ENCODE results near the gene CEP126.
A peak's percentile ranks its signal among the peaks of the same experiment; 100 is the strongest.

Gene CEP126, protein sequence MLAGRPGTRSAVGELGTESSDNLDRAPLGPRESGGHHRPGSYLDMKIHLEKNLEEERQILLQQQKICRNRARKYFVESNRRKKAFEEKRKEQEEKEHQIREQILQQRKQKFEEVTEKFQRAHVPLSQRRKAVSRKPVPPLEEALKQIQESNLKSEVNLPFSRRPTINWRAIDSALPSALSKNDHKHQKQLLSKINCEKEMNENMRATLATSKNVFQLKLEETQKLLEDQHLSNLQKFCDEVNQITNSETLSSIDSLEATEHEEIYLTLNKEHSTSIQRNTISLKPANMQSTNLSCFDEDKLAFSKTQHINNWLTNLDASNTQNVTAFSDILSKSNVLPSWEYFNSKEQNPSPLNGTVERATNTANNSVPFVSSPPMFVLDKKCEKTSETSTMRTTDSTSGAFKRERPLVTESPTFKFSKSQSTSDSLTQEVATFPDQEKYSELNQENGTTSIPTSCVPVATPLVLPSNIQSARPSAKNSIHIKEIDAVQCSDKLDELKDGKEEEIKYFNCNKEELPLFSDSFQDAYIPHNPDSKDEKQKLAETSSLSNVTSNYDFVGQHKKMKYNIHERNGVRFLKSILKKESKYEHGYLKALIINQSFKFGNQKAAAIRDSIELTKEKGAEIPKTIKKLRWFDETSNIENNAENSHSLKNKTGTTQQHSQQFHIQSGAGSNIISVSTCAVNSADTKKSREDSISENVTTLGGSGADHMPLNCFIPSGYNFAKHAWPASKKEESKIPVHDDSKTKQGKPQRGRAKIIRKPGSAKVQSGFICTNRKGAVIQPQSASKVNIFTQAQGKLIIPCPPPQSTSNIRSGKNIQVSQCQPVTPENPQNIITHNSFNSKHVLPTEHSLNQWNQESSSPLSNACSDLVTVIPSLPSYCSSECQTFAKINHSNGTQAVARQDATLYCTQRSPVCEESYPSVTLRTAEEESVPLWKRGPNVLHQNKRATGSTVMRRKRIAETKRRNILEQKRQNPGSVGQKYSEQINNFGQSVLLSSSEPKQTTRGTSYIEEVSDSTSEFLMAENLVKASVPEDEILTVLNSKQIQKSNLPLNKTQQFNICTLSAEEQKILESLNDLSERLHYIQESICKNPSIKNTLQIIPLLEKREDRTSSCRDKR

DNA sequence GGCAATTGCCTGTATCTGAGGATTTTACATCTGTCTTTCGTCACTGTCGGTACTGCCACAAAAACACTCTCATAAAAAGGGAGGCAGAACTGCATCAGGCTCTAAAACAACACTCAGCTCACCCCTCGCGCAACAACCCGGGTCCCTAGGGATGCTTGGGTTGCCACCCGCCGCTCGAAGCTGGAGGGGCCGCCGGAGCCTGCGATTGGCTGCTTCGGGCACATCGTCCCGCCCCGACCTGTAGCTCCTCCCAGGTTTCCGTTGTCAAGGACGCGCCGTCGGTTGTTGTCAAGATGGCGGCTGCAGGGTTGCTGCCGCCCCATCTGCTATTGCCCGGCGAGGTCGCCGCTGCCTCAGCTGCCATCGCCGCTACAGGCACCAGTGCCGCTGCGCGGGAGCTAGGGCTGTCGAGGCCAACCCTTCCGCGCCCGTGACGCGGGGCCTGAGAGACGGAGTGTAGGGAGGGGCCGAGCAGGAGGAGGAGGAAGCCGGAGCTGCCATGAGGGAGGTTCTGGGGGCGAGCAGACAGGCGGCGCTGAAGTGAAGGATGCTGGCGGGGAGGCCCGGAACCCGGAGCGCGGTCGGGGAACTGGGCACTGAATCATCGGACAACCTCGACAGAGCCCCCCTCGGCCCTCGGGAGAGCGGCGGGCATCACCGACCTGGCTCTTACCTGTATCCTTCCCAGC, at the start of gene CEP126:
TSS of gene CEP126 (plus strand) at position 273 of the 689 bp plus-strand sequence. CDS start at position 548, 275 bp downstream.
- DNase-seq, result peak; percentile 98

DNA sequence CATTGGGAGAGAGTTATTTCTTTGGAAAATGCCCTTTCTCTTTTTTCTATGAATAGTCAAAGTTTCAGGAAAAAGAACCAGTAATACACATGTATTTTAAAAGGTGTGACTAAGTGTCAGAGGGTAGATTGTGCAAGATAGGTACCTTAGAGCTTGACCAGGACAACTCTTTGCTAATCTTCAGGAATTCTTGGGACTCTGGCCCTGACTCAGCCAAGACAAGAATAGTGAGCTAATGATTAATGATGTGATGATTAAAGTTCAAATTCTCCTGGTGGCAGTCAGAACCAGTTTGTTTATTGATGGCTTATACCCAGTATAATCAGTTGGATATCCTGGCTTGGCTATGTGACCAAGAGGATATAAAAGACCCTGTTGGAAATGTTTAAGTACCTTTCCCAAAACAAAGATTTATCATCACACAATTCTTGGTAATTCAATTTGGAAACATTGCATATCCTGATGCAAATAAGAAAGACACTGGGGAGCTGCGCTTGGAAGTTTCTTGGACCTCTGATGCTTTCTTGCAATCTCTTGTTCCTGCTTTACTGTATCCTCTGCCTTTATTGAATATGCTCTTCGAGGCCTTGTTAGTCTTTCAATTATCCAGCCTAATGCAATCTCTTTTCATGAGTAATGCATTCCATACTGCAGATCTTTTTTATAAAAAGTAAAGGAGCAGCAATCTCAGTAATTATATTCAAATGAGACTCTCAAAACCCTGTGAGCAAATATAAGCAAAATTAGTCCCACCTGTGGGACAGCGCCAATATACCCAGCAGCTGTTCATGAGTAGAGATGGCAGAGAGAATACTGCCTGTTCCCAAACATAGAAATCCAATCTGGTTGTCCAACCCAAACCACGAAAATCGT, 48.0 kb upstream of the CEP126 start:
- DNase-seq, result peak; percentile 58

DNA sequence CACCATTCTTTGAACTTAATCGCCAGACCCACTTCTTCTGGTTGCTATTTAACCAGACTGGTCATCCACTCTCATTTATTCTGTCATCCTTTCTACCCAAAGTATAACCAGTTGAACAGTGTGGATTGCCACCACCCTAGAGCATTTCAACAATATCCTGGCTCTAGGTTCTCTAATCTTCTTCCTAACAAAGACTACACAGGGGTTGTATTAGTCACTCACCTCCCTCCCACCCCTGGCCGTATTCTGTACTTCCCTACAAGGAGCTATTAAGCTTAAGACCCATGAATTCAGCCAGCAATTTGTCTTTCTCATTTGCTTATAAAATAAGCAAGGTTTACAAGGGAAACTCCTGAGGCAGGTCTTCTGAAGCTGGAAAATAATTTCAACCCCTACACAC, 46.9 kb upstream of the CEP126 start:
- DNase-seq, result no peak

DNA sequence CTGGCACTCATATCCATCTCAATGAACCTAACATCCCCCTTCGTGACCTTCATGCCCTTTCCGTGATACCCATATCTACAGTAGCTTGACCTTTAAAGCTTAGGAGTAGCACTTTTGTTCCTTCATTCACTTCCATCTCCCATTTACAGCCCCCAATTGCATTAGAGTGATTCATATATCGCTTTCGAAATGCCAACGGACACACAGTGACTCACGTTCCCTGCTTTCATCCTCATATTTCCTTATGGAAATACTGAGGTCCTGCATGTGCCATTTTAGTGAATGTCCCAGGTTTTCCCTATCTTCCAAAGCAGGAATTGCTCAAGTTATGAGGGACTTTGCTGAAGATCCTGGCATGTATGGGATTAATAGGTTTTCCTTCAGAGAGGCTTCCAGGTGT, 44.3 kb upstream of the CEP126 start:
- no peak for DNase-seq

DNA sequence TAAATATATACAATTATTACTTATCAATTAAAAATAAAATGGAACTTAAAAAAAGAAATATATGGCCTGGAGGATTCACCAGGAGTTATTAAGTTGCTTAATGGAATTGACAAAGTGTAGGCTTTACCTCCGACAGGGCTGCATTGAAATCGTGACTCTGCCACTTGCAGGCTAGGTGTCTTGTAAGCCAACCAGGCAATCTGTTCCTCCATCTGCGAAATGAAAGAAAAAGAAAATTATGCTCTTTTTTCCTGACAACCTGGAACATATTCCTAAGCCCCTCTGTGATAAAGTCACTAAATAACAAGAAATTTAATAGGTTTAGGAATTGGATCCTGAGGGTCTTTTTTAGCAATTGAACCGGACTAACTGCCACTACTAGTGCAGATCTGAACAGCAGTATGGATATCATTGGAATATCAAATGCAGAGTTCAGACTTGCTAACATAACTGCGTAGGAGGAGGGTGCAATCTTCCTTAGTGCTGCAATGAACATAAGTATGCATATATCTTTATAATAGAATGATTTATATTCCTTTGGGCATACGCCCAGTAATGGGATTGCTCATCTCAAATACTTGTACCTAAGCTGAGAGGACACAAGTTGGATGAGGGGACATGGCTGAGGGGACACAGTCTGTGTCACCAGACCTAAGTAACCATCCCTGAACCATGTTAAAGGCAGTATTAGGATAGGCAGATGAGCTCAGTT, 42.5 kb upstream of the CEP126 start:
- no peak for DNase-seq

DNA sequence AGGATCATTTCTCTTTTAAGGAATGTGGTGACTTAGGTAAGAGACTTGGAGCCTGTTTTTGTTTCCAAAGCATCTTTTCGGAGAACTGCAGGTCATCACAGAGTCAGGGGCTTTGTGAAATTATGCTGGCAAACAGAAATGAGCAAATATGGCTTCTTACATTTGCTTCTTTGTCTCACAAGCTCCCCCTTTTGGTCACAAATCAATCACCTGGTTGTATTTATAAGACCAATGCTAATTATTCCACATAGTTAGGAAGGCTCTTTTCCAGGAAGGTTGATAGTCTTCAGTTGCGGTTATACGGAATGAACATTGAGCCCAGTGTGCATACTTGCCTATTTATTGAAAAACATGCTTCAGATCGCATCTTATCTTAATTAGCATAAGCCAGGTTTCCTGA, 34.6 kb upstream of the CEP126 start:
- DNase-seq, result no peak

DNA sequence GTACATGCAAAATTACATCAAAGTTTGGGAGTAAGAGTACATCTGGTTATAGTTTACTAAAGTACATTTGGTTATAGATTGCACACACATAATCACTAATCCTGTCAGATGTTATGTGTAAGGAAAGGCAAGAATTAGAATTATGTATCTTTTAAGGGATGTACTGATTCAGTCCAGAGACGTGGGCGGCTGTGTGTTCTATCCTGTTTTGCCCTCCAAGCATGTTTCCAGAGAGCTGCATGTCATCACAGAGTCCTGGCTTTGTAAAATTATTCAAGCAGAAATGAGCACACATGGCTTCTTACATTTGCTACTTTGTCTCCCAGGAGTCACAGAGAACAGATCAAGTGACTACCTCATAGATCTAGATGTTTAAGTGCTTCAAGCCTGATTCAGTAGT, 33.2 kb upstream of the CEP126 start:
- DNase-seq, result no peak

DNA sequence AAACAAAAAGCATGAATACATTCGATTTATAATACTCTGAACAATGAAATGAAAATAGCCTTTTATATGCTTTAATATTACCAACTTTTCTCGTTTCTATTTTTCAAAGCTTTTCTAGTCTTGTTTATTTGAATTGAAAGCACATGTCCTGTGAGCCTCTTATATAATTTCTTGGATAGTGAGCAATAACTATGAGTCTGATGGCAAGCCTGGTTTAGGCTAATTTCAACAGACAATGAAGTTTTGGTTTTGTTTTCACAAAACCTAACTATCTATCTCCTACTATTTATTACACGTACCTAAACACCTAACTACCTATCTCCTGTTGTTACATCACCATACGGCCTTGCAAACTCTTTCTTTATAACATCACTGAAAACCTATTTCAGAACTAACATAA, 29.2 kb upstream of the CEP126 start:
- DNase-seq, result no peak

DNA sequence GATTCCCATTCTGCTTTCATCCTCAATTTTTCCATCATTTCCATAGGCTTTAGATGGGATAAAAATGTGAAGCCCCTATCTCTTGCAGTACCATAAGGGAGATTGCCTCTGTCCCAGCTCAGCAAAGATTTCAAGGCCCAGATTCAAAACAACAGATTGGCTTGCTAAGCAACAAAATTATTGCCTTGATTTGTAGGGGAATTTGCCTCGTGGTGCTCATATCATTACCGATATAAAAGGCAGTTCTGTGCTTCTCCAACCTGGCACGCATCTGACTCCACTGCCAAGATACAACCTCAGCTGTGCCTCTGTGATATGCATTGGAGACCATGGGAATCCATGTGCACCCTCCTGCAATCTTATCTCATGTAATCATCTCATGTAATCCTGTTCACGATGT, 25.0 kb upstream of the CEP126 start:
- no peak for DNase-seq

DNA sequence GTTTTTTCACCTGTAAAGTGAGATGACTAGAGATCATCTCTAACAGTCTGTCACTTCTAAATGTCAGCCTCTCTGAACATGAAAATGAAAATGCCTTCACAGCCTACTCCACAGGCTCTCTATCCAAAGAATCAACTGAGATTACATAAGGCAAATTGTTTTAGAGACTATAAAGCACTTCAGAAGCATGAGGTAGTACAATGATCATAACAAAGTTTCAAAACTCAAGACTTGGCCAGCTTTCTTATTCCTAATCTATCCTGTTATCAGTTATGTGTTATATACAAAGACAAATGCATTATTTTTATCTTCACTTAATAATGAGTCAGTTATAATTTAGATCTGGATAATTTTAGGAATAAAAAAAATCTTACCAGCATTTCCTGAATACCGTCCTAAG, 20.3 kb upstream of the CEP126 start:
- no peak for DNase-seq

DNA sequence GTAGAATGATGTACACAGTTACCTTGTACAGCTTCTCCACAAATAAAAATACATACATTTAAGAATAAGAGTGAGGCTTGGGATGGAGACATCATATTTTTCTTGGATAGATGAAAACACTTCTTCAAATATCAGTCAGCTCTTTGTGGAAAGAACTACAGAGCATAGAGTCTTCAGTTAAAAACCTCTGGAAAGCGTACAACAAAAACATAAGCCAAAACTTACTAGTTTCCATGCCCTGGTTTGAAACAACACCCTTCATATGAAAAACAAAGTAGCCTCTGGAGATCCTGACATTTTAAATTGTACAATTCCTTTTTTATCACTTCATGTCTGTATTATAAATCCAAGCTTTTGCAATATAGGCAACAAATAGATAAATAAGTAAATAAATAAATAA, 7.0 kb upstream of the CEP126 start:
- DNase-seq, result no peak

DNA sequence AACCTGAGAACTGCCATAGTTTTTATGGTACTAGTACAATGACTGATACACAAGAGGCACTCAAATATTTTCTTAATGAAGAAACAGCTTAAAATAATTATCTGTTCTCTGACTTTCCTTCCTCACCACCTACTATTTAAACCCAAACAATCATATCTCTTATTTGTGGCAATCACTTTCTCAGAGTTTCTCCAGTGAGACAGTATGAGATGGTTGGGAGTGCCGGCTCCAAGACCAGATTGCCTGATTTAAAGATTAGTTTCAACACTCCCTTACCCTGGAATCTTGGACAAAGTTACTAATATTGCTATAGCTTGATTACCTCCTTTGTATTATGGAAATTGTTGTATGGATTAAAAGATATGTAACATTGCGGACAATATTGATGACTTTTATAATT, 5.7 kb upstream of the CEP126 start:
- DNase-seq, result no peak

DNA sequence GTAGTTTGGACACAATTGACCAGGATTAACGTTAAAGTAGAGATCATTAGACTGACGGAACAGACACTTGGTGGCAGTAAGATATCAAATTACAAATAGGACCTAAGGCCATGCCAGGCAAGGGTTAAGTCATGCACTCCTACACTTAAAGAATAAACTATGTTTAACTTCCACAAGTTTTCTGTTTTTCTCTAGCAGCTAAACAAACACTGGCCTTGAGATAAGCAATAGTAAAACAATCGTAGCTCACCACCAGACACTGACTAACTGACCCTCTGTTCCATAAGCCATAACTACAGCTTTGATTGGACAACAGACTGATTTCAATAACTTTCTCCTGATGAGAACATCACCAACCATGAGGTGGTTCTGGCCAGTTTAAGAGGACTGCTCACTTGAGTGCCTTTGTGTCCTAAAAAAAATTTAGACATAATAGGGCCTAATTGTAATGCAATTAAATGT, 2.0 kb upstream of the CEP126 start:
- no peak for DNase-seq

DNA sequence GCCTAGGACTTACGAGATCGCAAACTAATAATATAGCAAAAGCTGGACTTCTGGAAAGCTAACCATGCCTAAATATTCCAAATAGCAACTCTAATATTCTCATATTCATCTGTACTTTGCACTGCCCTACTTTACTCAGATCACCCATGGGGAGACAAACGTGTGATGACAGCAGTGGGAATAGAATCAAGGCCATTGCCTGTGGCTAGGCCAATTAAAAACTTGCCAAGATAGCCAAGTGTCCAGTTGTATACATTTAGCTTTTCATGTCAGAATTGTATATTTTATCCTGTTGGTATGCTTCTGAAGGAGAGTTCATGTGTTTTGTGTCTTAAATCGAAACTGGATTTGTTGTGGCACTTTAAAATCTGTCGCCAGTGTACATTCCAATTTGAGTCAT, 1.2 kb upstream of the CEP126 start:
- DNase-seq, result no peak

DNA sequence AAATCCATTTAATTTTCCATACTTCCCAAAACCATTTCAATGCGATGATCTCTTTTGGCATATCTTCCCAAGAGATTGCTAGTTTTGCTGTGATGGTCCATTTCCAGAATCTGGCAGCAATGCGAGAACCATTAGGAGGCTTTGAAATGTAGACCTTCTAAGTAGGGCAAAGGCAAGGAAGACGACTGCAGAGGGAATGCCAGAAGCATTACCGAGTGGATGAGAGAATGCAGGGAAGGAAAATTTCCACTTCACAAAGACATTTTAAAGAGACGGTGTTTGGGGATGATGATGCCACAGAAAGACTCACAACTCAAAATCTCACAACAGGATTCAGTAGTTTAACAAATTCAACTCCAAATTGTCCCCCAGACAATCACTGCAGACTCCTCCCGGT, 471 bp upstream of the CEP126 start:
- no peak for DNase-seq

DNA sequence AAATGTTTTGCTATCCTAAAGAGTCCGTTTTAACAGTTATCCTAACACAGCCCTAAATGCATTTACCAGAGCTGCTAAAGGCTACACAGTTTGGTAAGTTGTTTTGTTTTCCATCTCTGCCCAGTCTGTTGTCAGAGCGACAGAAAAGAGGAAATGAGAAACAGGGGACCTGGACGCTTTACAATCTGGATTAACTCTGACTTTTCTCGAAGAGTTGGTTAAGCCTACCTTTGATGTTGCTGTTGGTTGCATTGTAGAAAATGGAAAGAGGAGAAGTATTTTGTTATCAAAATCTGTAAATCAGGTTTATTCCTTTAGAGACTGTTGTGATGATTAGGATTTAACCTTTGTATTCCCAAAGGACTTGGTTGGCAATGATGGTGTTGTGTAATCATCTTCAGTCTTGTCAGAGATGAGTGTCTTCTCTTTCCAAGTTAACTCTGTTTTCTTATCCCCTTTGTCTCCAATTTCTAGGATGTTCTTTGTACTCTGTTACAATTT, 1.0 kb downstream of the CEP126 start:
- no peak for DNase-seq

DNA sequence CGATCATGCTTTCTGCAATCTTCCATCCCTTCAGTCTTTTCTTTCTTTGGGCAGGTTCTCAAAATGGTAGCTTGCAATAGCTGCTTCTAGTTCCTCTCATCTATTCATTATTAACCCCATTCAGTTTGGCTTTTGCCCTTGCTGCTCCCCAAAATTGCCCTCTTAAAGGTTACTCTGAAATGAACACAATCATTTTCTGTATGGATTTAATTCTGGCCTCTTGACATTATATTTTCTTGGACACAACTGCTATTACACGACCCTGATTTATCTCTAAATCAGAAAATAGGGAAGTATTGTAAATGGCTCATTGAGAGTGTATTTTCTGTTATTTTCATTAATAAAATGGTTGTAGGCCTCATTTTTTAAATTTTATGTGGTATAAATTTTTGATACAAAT, 1.6 kb downstream of the CEP126 start, which contains the start of gene ANGPTL5:
TSS of gene ANGPTL5 (minus strand) at position 101 of the 400 bp plus-strand sequence. CDS start 8,613 bp downstream, outside the sequence.
- no peak for DNase-seq

DNA sequence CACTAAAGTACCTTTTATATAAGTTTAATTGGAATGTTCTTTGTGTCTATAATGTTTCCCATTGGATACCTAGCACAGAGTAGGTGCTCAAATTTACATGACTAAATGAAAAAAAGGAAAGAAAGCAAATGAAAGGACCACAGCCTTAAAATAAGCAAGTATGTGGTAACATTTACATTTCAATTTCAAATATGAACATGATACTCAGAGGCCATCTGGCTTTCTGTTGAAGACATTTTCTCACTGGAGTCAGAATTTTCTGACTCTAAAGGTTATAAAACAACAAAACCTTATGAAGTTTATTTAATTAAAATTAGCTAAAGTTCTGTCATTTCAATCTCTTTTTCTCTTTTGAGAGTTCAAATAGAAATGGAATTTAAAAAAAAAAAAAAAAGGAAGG, 2.4 kb downstream of the CEP126 start:
- DNase-seq, result no peak

DNA sequence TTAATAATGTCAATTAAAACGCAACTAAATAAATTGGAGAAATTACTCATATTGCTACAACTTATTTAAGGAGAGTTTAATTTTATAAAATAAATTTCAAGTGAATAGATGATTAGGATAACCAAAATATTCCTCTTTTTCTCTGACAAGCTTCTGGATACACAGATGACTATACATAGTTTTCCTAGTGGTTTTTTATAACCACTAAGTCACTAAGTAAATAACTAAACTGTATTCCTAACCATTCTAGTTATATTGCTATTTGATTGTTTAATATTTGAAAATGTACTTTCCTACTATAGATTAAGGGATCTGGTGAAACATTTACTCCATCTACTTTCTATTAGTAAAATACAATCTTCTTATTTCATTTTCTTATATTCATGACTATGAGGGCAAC, 6.2 kb downstream of the CEP126 start:
- DNase-seq, result no peak

DNA sequence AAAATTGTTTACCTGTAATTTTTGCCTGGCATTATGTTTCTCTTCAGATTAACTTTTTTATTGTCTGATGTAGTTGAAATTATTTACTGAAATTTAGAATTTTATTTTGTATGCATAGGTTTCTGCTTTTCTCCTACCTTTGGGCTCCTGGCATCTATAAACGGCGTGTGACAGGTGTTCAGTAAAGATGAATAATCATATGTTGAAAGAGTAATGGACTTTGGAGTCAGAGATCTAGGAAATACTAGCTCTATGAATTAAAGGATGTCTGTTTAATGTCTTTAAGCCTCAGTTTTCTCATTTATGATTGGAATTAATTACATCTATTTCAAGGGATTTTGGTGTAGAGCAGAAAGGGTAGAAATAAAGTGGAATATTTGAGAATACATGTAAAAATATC, 8.7 kb downstream of the CEP126 start:
- DNase-seq, result no peak

All from islet precursor cell (in vitro differentiated cells).